Epithelial cell of proximal tubule (primary cell): ENCODE data around the gene CAPN9. TPM values are rescaled to one million over a fixed set of nuclear protein-coding genes. Genes with fewer than 3 reads are reported as not detected.

Source experiments
- DNase-seq: peaks from one replicate; pipeline ENCODE4 v3.0.0-alpha.2; 2011; ENCODE audit warnings: low read depth
- H3K4me3 ChIP-seq: 2 replicates; pipeline ENCODE4 v1.5.1; 2011; ENCODE audit warnings: low read depth, mild to moderate bottlenecking, low read length
- total RNA-seq: library from RNA; depleted of rRNA; stranded (reverse); fragments of >200 nt; gene quantifications from 2 replicates; pipeline ENCODE4 v1.2.3, GENCODE V29; 2015
- TF ChIP-seq, protein P1 (sequence below): conservative IDR thresholded peaks from 2 replicates; pipeline ENCODE4 v1.5.1; 2012; ENCODE audit warnings: low read depth, mild to moderate bottlenecking, low read length

CAPN9 gene
- total RNA-seq, 1 donor from 2014 or later, result not detected

DNA sequence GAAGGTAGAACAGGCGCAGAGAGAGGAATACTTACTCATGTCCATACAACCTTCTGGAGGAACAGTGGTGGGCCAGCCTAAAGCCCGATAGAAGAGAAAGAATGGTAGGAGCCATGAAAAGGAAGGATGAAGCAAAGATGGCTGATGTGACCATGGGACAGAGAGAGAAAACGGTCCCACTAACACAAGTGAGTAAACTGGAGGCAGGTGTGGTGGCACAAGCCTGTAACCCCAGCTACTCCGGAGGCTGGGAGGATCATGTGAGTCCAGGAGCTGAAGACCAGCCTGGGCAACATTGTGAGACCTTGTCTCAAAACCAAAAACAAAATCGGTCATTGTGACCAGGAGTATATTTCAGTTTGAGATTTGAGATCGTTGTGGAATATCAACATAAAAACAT is 71.7 kb downstream of the CAPN9 start:
- TF ChIP-seq, protein P1, sequence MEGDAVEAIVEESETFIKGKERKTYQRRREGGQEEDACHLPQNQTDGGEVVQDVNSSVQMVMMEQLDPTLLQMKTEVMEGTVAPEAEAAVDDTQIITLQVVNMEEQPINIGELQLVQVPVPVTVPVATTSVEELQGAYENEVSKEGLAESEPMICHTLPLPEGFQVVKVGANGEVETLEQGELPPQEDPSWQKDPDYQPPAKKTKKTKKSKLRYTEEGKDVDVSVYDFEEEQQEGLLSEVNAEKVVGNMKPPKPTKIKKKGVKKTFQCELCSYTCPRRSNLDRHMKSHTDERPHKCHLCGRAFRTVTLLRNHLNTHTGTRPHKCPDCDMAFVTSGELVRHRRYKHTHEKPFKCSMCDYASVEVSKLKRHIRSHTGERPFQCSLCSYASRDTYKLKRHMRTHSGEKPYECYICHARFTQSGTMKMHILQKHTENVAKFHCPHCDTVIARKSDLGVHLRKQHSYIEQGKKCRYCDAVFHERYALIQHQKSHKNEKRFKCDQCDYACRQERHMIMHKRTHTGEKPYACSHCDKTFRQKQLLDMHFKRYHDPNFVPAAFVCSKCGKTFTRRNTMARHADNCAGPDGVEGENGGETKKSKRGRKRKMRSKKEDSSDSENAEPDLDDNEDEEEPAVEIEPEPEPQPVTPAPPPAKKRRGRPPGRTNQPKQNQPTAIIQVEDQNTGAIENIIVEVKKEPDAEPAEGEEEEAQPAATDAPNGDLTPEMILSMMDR, result no peak
- DNase-seq, result no peak
- H3K4me3 ChIP-seq, result no peak overlapping the region

- H3K4me3 ChIP-seq, result no peak overlapping the region
- no peak for DNase-seq
- TF ChIP-seq, protein P1, result no peak
Measured at GRCh38 chr1:230819976-230820375, 72.8 kb downstream of the CAPN9 start.

DNA sequence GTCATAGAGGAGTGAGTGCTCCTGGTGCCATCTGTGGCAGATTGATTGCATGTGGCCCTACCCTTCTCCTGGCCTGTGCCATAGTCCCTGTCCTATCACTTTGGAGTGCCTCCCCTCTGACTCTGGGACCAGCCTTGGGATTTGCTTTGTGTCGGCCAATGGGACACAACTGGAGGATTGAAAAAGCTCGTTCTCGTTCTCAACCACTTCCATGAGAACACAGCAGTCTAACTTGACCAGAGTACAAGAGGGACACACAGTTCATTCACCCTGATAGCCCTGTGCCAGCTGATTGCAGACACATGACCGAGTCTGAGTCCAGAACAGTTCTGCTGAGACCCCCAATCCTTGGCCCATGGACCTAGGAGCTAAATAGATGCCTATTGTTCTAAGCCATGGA is 73.4 kb downstream of the CAPN9 start:
- DNase-seq, result no peak
- TF ChIP-seq, protein P1, result no peak
- H3K4me3 ChIP-seq, result no peak overlapping the region

DNA sequence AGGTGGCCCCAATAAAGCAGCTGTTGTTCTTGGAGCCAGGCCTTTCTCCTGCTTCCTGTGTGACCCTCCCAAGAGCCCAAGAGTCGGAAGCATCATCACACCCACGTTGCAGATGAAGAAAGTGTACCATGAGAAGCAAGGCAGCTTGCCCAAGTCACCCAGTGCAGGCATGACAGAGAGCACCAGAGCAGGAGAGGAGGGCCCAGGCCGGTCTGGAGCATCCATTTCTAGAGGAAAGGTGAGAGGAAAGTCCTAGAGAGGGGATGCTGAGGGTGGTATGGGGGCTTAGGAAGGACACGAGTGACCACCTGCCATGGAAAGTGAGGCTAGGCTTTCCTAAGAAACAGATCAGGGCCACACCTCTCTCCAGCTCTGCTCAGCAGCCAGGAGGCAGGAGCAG is 74.2 kb downstream of the CAPN9 start:
- no peak overlapping the region for H3K4me3 ChIP-seq
- no peak for DNase-seq
- TF ChIP-seq, protein P1, result no peak

- TF ChIP-seq, protein P1, result no peak
- DNase-seq, result no peak
- H3K4me3 ChIP-seq, result no peak overlapping the region
Measured at GRCh38 chr1:230822092-230822581, 74.9 kb downstream of the CAPN9 start.

- no peak overlapping the region for H3K4me3 ChIP-seq
- DNase-seq, result no peak
- TF ChIP-seq, protein P1, result no peak
Measured at GRCh38 chr1:230823426-230823825, 76.2 kb downstream of the CAPN9 start.

GRCh38 chr1:230823931-230824381 is 76.8 kb downstream of the CAPN9 start:
- DNase-seq, result no peak
- H3K4me3 ChIP-seq, result no peak overlapping the region
- TF ChIP-seq, protein P1, result no peak
